Suprapubic skin (tissue), 3 donors: ENCODE results near the gene CDH4.

ENCODE experiments used
- EP300 ChIP-seq: sonication (generic); formaldehyde crosslinking; IDR thresholded peaks from one replicate; pipeline ENCODE4 v1.6.1; 2017; ENCODE audit warnings: antibody characterized with exemption
- POLR2A ChIP-seq, 2 donors: fragments of 450-650 bp; IDR thresholded peaks; one replicate each; pipeline ENCODE4 v1.6.1; 2017; ENCODE audit warnings: antibody characterized with exemption in 2 of 2, mild to moderate bottlenecking in 2 of 2, moderate library complexity in 2 of 2
- TF ChIP-seq, protein P1 (sequence below), 2 donors: fragments of 200-600 bp in 1 of 2; fragments of 450-650 bp in 1 of 2; sonication (generic) in 1 of 2; IDR thresholded peaks; one replicate each; pipeline ENCODE4 v1.5.1; 2016 to 2019; ENCODE audit warnings: antibody characterized with exemption in 2 of 2, mild to moderate bottlenecking in 1 of 2, moderate library complexity in 1 of 2

DNA sequence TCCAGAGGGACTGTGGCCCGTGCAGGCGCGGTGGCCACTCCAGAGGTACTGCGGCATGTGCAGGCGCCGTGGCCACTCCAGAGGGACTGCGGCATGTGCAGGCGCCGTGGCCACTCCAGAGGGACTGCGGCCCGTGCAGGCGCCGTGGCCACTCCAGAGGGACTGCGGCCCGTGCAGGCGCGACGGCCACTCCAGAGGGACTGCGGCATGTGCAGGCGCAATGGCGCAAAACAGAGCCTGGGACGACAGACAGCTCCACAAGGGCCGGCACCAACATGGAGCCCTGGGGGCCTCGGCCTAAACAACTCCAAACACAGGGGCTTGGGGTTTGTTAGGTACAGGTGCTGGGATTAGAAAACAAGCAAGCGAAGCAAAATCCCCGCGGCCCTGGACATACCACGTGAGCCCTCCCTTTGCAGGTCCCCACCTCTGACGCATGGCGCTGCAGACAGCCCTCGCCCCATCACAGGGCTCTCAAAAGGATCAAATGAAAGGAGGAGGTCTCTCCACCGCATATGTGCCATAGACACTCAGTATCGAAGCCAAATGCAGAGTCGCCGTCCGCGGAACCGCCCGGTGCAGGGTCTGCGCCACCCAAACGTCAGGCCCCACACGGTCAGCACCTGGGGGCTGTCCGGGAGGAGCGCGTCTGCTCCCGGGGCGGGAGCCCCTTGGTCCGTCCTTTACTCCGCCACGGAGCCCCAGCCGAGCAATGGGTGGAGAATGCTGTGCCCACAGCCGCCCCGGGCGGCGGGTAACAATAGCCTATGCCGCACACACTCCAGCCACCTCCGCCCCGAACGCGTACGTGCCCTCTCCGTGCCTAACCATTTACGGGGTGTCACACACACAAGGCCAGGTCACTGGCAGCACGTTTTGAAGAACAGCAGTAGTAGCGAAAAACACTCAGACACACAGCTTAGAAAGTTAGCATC, 727.9 kb downstream of the CDH4 start:
- TF ChIP-seq POLR2A (IDR thresholded peaks at IDR 0.05) = no peak
- TF ChIP-seq EP300 = no peak
- TF ChIP-seq, protein P1, sequence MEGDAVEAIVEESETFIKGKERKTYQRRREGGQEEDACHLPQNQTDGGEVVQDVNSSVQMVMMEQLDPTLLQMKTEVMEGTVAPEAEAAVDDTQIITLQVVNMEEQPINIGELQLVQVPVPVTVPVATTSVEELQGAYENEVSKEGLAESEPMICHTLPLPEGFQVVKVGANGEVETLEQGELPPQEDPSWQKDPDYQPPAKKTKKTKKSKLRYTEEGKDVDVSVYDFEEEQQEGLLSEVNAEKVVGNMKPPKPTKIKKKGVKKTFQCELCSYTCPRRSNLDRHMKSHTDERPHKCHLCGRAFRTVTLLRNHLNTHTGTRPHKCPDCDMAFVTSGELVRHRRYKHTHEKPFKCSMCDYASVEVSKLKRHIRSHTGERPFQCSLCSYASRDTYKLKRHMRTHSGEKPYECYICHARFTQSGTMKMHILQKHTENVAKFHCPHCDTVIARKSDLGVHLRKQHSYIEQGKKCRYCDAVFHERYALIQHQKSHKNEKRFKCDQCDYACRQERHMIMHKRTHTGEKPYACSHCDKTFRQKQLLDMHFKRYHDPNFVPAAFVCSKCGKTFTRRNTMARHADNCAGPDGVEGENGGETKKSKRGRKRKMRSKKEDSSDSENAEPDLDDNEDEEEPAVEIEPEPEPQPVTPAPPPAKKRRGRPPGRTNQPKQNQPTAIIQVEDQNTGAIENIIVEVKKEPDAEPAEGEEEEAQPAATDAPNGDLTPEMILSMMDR (IDR thresholded peaks at IDR 0.05) = no peak
